AG04450 (cell line): ENCODE results near the gene B9D1. TPM values are rescaled to one million over a fixed set of nuclear protein-coding genes. Genes with fewer than 3 reads are reported as not detected.

ENCODE experiments used
- CTCF ChIA-PET: fragments of 300-600, 350-600 bp; formaldehyde crosslinking; extraction: SDS; loops from one replicate; lab custom pipeline; 2022; ENCODE audit warnings: antibody characterized with exemption, inconsistent platforms; lab: Charles Lee
- POLR2A ChIA-PET: fragments of 350-600 bp; formaldehyde crosslinking; extraction: SDS; loops from one replicate; lab custom pipeline; 2021; ENCODE audit warnings: antibody characterized with exemption, inconsistent platforms; lab: Yijun Ruan, JAX
- DNase-seq: peaks from one replicate; pipeline ENCODE4 v3.0.0-alpha.2; 2011; ENCODE audit warnings: low read depth, low spot score
- H3K27ac ChIP-seq: one replicate; pipeline ENCODE4 v1.5.1; 2012; ENCODE audit warnings: low read depth, low read length, control low read depth
- H3K27me3 ChIP-seq: one replicate; pipeline ENCODE4 v1.6.0; 2012; ENCODE audit warnings: low read length; ENCODE audit not compliant: control insufficient read depth, insufficient read depth
- H3K4me3 ChIP-seq: 2 replicates; pipeline ENCODE4 v1.5.1; 2011; ENCODE audit warnings: mild to moderate bottlenecking, low read depth, low read length, control low read depth
- H3K9me3 ChIP-seq: 2 replicates; pipeline ENCODE4 v1.5.1; 2012; ENCODE audit warnings: low read length; ENCODE audit not compliant: control insufficient read depth, insufficient read depth
- polyA plus RNA-seq: library from polyadenylated mRNA; depleted of rRNA; stranded (reverse); fragments of >200 nt; gene quantifications from 2 replicates; pipeline ENCODE4 v1.2.3, GENCODE V29; 2011
- TF ChIP-seq, protein P1 (sequence below): IDR thresholded peaks from 2 replicates; pipeline ENCODE4 v1.5.1; 2011; ENCODE audit warnings: low read depth, low read length, control low read depth, inconsistent platforms

B9D1 gene
- polyA plus RNA-seq, 1 experiment = 35.2 TPM

DNA sequence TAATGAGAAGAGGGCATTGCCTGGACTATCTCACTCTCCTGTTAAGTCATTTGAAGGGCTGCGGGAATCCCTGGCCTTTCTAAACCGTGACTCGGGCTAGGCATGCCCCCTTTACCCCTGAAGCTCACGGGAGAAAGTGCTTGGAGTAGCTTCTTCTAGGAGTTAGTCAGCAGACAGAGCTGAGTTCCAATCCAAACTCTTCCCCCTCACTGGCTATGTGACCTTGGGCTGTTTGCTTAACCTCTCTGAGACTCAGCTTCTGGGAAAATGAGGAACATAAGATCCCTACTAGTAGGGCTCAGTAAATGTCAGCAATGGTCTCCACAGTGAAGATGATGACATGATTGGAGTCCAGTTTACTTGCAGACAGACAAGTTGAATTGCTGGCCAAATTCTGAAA lies 5.7 kb upstream of the B9D1 start:
- Histone ChIP-seq H3K4me3 (no peak overlapping the region), H3K27me3 (no peaks in the 10 kb centered on the region), H3K27ac (no peak overlapping the region), H3K9me3 (no peaks in the 10 kb centered on the region)
- ChIA-PET CTCF (interaction anchor here (1.3 to 1.8 kb wide), 2 partner anchors 79 to 399 kb away, joined by 5 to 6 read pairs; no protein-coding TSS in a partner anchor), POLR2A (no interaction called here)
- TF ChIP-seq, protein P1, sequence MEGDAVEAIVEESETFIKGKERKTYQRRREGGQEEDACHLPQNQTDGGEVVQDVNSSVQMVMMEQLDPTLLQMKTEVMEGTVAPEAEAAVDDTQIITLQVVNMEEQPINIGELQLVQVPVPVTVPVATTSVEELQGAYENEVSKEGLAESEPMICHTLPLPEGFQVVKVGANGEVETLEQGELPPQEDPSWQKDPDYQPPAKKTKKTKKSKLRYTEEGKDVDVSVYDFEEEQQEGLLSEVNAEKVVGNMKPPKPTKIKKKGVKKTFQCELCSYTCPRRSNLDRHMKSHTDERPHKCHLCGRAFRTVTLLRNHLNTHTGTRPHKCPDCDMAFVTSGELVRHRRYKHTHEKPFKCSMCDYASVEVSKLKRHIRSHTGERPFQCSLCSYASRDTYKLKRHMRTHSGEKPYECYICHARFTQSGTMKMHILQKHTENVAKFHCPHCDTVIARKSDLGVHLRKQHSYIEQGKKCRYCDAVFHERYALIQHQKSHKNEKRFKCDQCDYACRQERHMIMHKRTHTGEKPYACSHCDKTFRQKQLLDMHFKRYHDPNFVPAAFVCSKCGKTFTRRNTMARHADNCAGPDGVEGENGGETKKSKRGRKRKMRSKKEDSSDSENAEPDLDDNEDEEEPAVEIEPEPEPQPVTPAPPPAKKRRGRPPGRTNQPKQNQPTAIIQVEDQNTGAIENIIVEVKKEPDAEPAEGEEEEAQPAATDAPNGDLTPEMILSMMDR = no peak
- no peak for DNase-seq

GRCh38 chr17:19366637-19366972 lies 4.1 kb upstream of the B9D1 start:
- TF ChIP-seq, protein P1 = no peak
- Histone ChIP-seq H3K4me3 (no peak overlapping the region), H3K9me3 (no peaks in the 10 kb centered on the region), H3K27ac (no peak overlapping the region), H3K27me3 (no peaks in the 10 kb centered on the region)
- DNase-seq = no peak
- CTCF ChIA-PET = interaction anchor here (1.3 to 4.9 kb wide), 3 partner anchors 11 to 147 kb away, joined by 3 to 99 read pairs (median 5); partner anchors contain the start of gene MAPK7
- POLR2A ChIA-PET = no interaction called here

DNA sequence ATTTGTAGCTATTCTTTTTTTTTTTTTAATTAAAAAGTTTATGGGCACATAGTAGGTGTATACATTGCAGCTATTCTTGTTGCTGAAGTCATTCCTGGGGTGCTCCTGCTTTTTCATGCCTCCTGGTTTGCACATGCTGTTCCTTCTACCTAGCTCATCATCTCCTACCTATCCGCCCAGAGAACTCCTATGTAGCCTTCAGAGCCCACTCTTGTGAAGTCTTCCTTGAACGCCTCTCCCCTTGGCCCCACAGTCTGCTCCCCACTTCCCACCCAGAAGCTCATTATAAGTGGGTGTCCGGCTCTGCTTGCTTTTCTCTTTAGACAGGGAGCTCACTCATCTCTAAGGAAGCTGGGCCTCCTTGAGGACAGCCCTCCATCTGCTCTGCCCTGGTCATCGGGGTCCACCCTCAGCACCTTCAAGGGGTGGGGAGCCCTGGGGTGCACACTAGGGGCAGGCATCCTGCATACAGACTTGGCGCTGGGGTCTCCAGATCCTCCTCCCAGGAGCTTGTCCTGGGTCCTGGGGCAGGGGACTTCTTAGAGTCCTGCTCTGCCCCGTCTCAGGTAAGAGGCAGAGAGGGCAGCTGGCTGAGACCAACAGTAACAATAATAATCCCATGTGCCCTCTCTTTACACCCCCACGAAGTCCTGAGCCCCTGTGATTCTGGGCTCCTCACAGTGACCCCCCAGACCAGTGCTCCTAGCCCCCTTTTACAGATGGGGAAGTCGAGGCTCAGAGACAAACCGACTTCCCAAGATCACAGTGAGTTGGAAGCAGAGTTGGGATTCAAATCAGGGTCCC lies 3.5 kb upstream of the B9D1 start:
- DNase-seq = no peak
- no peak overlapping the region for H3K4me3 ChIP-seq
- POLR2A ChIA-PET = interaction anchor here (0.7 to 0.9 kb wide), 2 partner anchors 12 to 19 kb away, joined by 3 to 4 read pairs; partner anchors contain the start of gene MAPK7
- TF ChIP-seq, protein P1 = no peak
- CTCF ChIA-PET = interaction anchor here (0.6 to 5.2 kb wide), 5 partner anchors 12 to 399 kb away, joined by 3 to 99 read pairs (median 9); partner anchors contain the start of gene MAPK7
- H3K27me3 ChIP-seq = no peaks in the 10 kb centered on the region
- no peaks in the 10 kb centered on the region for H3K9me3 ChIP-seq
- H3K27ac ChIP-seq = no peak overlapping the region

- Histone ChIP-seq H3K4me3 (no peak overlapping the region), H3K27ac (no peak overlapping the region), H3K9me3 (no peaks in the 10 kb centered on the region), H3K27me3 (no peaks in the 10 kb centered on the region)
- CTCF ChIA-PET = interaction anchor here (0.6 to 5.2 kb wide), 5 partner anchors 12 to 399 kb away, joined by 3 to 99 read pairs (median 9); partner anchors contain the start of gene MAPK7
- TF ChIP-seq, protein P1 = no peak
- POLR2A ChIA-PET = interaction anchor here (0.7 to 0.9 kb wide), 2 partner anchors 12 to 19 kb away, joined by 3 to 4 read pairs; partner anchors contain the start of gene MAPK7
- no peak for DNase-seq
Measured at GRCh38 chr17:19365499-19365817, 2.9 kb upstream of the B9D1 start.
